Measurements from ENCODE around the gene CAMK1. TPM values are rescaled to one million over a fixed set of nuclear protein-coding genes. Genes with fewer than 3 reads are reported as not detected.

CAMK1 gene
- total RNA-seq, 1 experiment from 2014 or later = 9.7 TPM

- TF ChIP-seq TCF7L2 (IDR thresholded peaks at IDR 0.05; ENCODE audit: low read depth, low read length) (no peak), REST (IDR thresholded peaks at IDR 0.05; ENCODE audit: insufficient read depth in 1 of 2, low read depth in 2 of 2, low read length in 1 of 2) (no peak), CTCF (IDR thresholded peaks at IDR 0.05) (no peak), POLR2AphosphoS5 (IDR thresholded peaks at IDR 0.05; ENCODE audit: low read depth, low read length) (no peak), SIN3A (IDR thresholded peaks at IDR 0.05; ENCODE audit: borderline replicate concordance, insufficient read depth, low read depth, low read length) (no peak)
- Histone ChIP-seq H3K27me3 (ENCODE audit: control insufficient read depth, insufficient read depth, low read length) (no peaks in the 10 kb centered on the region), H3K9me3 (ENCODE audit: control insufficient read depth, insufficient read depth, low read depth, low read length) (no peaks in the 10 kb centered on the region), H3K4me1 (ENCODE audit: control insufficient read depth, insufficient read depth, low read length) (peaks cover 7% of the 10 kb centered on the region), H3K36me3 (ENCODE audit: control insufficient read depth, insufficient read depth, low read length) (peaks cover 3% of the 10 kb centered on the region; the same call in 1 of the 2 replicates), H3K4me3 (ENCODE audit: low read depth in 2 of 2, low read length in 2 of 2) (peak overlapping the region; percentile 86 to 87), H3K27ac (ENCODE audit: low read length) (peak overlapping the region; percentile 98)
- ATAC-seq = no peak
- in situ Hi-C loops (cut with HindIII; ENCODE audit: low pct_unique_long_range_greater_than_20kb, low sequenced_read_pairs) = no loop called here
- CTCF ChIA-PET = no interaction called here
- DNase-seq (ENCODE audit: low read depth, low spot score) = no peak
- POLR2A ChIA-PET = interaction anchor here (0.7 to 1.0 kb wide), 2 partner anchors 203 to 287 kb away, joined by 3 read pairs; no protein-coding TSS in a partner anchor
- BruUV-seq (replicated peaks) = TSS peak; percentile 88
- intact Hi-C loops (cut with micrococcal nuclease; ENCODE audit: unreplicated experiment) = no loop called here
Observed at GRCh38 chr3:9791790-9792404, 22.1 kb upstream of the CAMK1 start.

GRCh38 chr3:9791127-9791526 is 21.4 kb upstream of the CAMK1 start:
- H3K36me3 ChIP-seq (ENCODE audit: control insufficient read depth, insufficient read depth, low read length) = peaks cover 3% of the 10 kb centered on the region; the same call in 1 of the 2 replicates
- no peaks in the 10 kb centered on the region for H3K27me3 ChIP-seq (ENCODE audit: control insufficient read depth, insufficient read depth, low read length)
- TF ChIP-seq CTCF (IDR thresholded peaks at IDR 0.05) (no peak), SIN3A (IDR thresholded peaks at IDR 0.05; ENCODE audit: borderline replicate concordance, insufficient read depth, low read depth, low read length) (no peak), TCF7L2 (IDR thresholded peaks at IDR 0.05; ENCODE audit: low read depth, low read length) (no peak), POLR2AphosphoS5 (IDR thresholded peaks at IDR 0.05; ENCODE audit: low read depth, low read length) (no peak), REST (IDR thresholded peaks at IDR 0.05; ENCODE audit: insufficient read depth in 1 of 2, low read depth in 2 of 2, low read length in 1 of 2) (no peak)
- peaks cover 7% of the 10 kb centered on the region for H3K4me1 ChIP-seq (ENCODE audit: control insufficient read depth, insufficient read depth, low read length)
- in situ Hi-C loops (cut with HindIII; ENCODE audit: low pct_unique_long_range_greater_than_20kb, low sequenced_read_pairs) = no loop called here
- peak overlapping the region; percentile 98; the same call in 1 of the 2 replicates for H3K27ac ChIP-seq (ENCODE audit: low read length)
- intact Hi-C loops (cut with micrococcal nuclease; ENCODE audit: unreplicated experiment) = no loop called here
- DNase-seq (ENCODE audit: low read depth, low spot score) (no peak), ATAC-seq (no peak)
- CTCF ChIA-PET = no interaction called here
- H3K9me3 ChIP-seq (ENCODE audit: control insufficient read depth, insufficient read depth, low read depth, low read length) = no peaks in the 10 kb centered on the region
- no TSS peak for BruUV-seq (replicated peaks)
- POLR2A ChIA-PET = interaction anchor here (0.5 kb wide), 1 partner anchor 18 kb away, joined by 5 read pairs; no protein-coding TSS in a partner anchor
- peak overlapping the region in 1 of 2 experiments; percentile 86; a peak in 1 of 4 replicates for H3K4me3 ChIP-seq (ENCODE audit: low read depth in 2 of 2, low read length in 2 of 2)

Measured in Panc1 (cell line).